H9 (cell line): ENCODE measurements around the gene STK38. TPM values are rescaled to one million over a fixed set of nuclear protein-coding genes. Genes with fewer than 3 reads are reported as not detected.

Experiments
- DNase-seq: peaks from one replicate; pipeline ENCODE4 v3.0.0-alpha.2; 2017
- H2AFZ ChIP-seq: one replicate; pipeline ENCODE4 v1.6.1; 2013; ENCODE audit warnings: mild to moderate bottlenecking, low read length, control low read depth, moderate library complexity
- H2AK5ac ChIP-seq: 2 replicates; pipeline ENCODE4 v1.6.1; 2013; ENCODE audit warnings: low read length, control low read depth, mixed read lengths; ENCODE audit not compliant: insufficient read length
- H2BK120ac ChIP-seq: one replicate; pipeline ENCODE4 v1.6.1; 2013; ENCODE audit warnings: low read depth, mild to moderate bottlenecking, low read length, control low read depth, inconsistent platforms; ENCODE audit not compliant: poor library complexity, severe bottlenecking
- H2BK12ac ChIP-seq: 2 replicates; pipeline ENCODE4 v1.6.1; 2013; ENCODE audit warnings: low read length, control low read depth, mixed read lengths, low read depth; ENCODE audit not compliant: insufficient read length
- H2BK15ac ChIP-seq: 2 replicates; pipeline ENCODE4 v1.6.1; 2013; ENCODE audit warnings: low read depth, low read length, control low read depth
- H2BK20ac ChIP-seq: one replicate; pipeline ENCODE4 v1.6.1; 2013; ENCODE audit warnings: low read depth, mild to moderate bottlenecking, low read length, control low read depth, inconsistent platforms; ENCODE audit not compliant: poor library complexity, severe bottlenecking
- H2BK5ac ChIP-seq: 2 replicates; pipeline ENCODE4 v1.6.1; 2013; ENCODE audit warnings: low read length, control low read depth, mixed read lengths; ENCODE audit not compliant: insufficient read length
- H3K14ac ChIP-seq: 2 replicates; pipeline ENCODE4 v1.6.1; 2013; ENCODE audit warnings: low read length, control low read depth; ENCODE audit not compliant: insufficient read depth
- H3K18ac ChIP-seq: 2 replicates; pipeline ENCODE4 v1.6.1; 2013; ENCODE audit warnings: low read depth, mild to moderate bottlenecking, mixed read lengths, low read length, control low read depth; ENCODE audit not compliant: insufficient read length
- H3K23ac ChIP-seq: 2 replicates; pipeline ENCODE4 v1.6.1; 2013; ENCODE audit warnings: low read length, control low read depth, mixed read lengths, low read depth; ENCODE audit not compliant: insufficient read length
- H3K23me2 ChIP-seq: 2 replicates; pipeline ENCODE4 v1.6.1; 2013; ENCODE audit warnings: low read depth, mild to moderate bottlenecking, mixed read lengths, low read length, control low read depth; ENCODE audit not compliant: insufficient read length, poor library complexity, severe bottlenecking
- H3K27ac ChIP-seq: 2 replicates; pipeline ENCODE4 v1.5.1; 2013; ENCODE audit warnings: low read length, control low read depth, mixed read lengths, low read depth; ENCODE audit not compliant: insufficient read length
- H3K27me3 ChIP-seq: 2 replicates; pipeline ENCODE4 v1.6.1; 2013; ENCODE audit warnings: low read length, control low read depth, inconsistent platforms; ENCODE audit not compliant: insufficient read depth
- H3K4ac ChIP-seq: 2 replicates; pipeline ENCODE4 v1.6.1; 2013; ENCODE audit warnings: low read depth, mild to moderate bottlenecking, control low read depth, inconsistent platforms, low read length, moderate library complexity
- H3K4me1 ChIP-seq: 2 replicates; pipeline ENCODE4 v1.6.1; 2013; ENCODE audit warnings: low read length, control low read depth, inconsistent platforms; ENCODE audit not compliant: insufficient read depth
- H3K4me2 ChIP-seq: 2 replicates; pipeline ENCODE4 v1.6.1; 2013; ENCODE audit warnings: low read length, control low read depth, mixed read lengths; ENCODE audit not compliant: insufficient read length, insufficient read depth
- H3K56ac ChIP-seq: 2 replicates; pipeline ENCODE4 v1.6.1; 2013; ENCODE audit warnings: low read depth, mild to moderate bottlenecking, mixed read lengths, low read length, control low read depth; ENCODE audit not compliant: insufficient read length
- H3K79me1 ChIP-seq: 2 replicates; pipeline ENCODE4 v1.6.1; 2013; ENCODE audit warnings: low read depth, mild to moderate bottlenecking, moderate library complexity, low read length, control low read depth, inconsistent platforms; ENCODE audit not compliant: insufficient read depth, poor library complexity, severe bottlenecking
- H3K79me2 ChIP-seq: 2 replicates; pipeline ENCODE4 v1.6.1; 2013; ENCODE audit warnings: low read length, control low read depth, inconsistent platforms; ENCODE audit not compliant: insufficient read depth
- H3K9ac ChIP-seq: 2 replicates; pipeline ENCODE4 v1.6.1; 2013; ENCODE audit warnings: low read length, control low read depth, mixed read lengths; ENCODE audit not compliant: insufficient read length; ENCODE audit errors: extremely low read depth
- H3K9me3 ChIP-seq: one replicate; pipeline ENCODE4 v1.6.1; 2013; ENCODE audit warnings: low read depth, low read length, inconsistent platforms; ENCODE audit not compliant: control insufficient read depth
- H3T11ph ChIP-seq: one replicate; pipeline ENCODE4 v1.6.1; 2013; ENCODE audit warnings: mild to moderate bottlenecking, low read length, control low read depth, inconsistent platforms
- H4K20me1 ChIP-seq: one replicate; pipeline ENCODE4 v1.6.1; 2013; ENCODE audit not compliant: control insufficient read depth, insufficient read length, insufficient read depth
- H4K5ac ChIP-seq: 2 replicates; pipeline ENCODE4 v1.6.1; 2013; ENCODE audit warnings: low read depth, mild to moderate bottlenecking, mixed read lengths, low read length, control low read depth; ENCODE audit not compliant: insufficient read length
- H4K8ac ChIP-seq: replicated peaks from 2 replicates; pipeline ENCODE4 v1.6.1; 2013; ENCODE audit warnings: low read length, control low read depth, mixed read lengths, low read depth; ENCODE audit not compliant: insufficient read length
- H4K91ac ChIP-seq: 2 replicates; pipeline ENCODE4 v1.6.1; 2013; ENCODE audit warnings: low read depth, mild to moderate bottlenecking, moderate library complexity, mixed read lengths, low read length, control low read depth; ENCODE audit not compliant: insufficient read length
- H3K27ac Mint-ChIP-seq, 3 experiments: 2 replicates in 2 of 3; 3 replicates in 1 of 3; pipeline ENCODE4 v1.8.0; 2020 to 2021; ENCODE audit warnings: mixed read lengths in 3 of 3, mild to moderate bottlenecking in 1 of 3, moderate library complexity in 1 of 3
- H3K27me3 Mint-ChIP-seq: 2 replicates; pipeline ENCODE4 v1.8.0; 2021; ENCODE audit warnings: low read depth, mild to moderate bottlenecking, moderate library complexity, mixed read lengths
- H3K36me3 Mint-ChIP-seq, 3 experiments: 2 replicates in 2 of 3; 3 replicates in 1 of 3; pipeline ENCODE4 v1.8.0; 2020 to 2021; ENCODE audit warnings: low read depth in 3 of 3, mixed read lengths in 3 of 3; ENCODE audit not compliant: insufficient read depth in 1 of 3
- H3K4me1 Mint-ChIP-seq, 2 experiments: 2 replicates each; pipeline ENCODE4 v1.8.0; 2020; ENCODE audit warnings: mixed read lengths in 2 of 2
- H3K4me3 Mint-ChIP-seq, 2 experiments: 2 replicates in 1 of 2; 3 replicates in 1 of 2; pipeline ENCODE4 v1.8.0; 2020 to 2021; ENCODE audit warnings: mild to moderate bottlenecking in 2 of 2, mixed read lengths in 2 of 2, moderate library complexity in 1 of 2
- H3K9me3 Mint-ChIP-seq, 2 experiments: 2 replicates in 1 of 2; 3 replicates in 1 of 2; pipeline ENCODE4 v1.8.0; 2020; ENCODE audit warnings: mild to moderate bottlenecking in 2 of 2, mixed read lengths in 2 of 2, moderate library complexity in 1 of 2
- WGBS: extraction: QIAGEN DNeasy Blood & Tissue Kit; methylation state at CpG from one replicate; pipeline ENCODE4 v1.1.7; 2013; ENCODE audit warnings: missing lambda C conversion rate, low lambda C conversion rate, mixed read lengths; ENCODE audit not compliant: insufficient read length; ENCODE audit errors: extremely low coverage; 5-methylcytosine and 5-hydroxymethylcytosine counted together
- total RNA-seq: library from RNA; stranded (reverse); gene quantifications from 2 replicates; pipeline ENCODE4 v1.2.1, GENCODE V29; 2021
- TF ChIP-seq, protein P1 (sequence below): fragments of 200-600 bp; sonication (generic); conservative IDR thresholded peaks from 3 replicates; pipeline ENCODE4 v1.8.0; 2021; ENCODE audit warnings: antibody characterized with exemption, mild to moderate bottlenecking

The STK38 gene
- total RNA-seq, 1 experiment from 2014 or later: 17.5 TPM

DNA sequence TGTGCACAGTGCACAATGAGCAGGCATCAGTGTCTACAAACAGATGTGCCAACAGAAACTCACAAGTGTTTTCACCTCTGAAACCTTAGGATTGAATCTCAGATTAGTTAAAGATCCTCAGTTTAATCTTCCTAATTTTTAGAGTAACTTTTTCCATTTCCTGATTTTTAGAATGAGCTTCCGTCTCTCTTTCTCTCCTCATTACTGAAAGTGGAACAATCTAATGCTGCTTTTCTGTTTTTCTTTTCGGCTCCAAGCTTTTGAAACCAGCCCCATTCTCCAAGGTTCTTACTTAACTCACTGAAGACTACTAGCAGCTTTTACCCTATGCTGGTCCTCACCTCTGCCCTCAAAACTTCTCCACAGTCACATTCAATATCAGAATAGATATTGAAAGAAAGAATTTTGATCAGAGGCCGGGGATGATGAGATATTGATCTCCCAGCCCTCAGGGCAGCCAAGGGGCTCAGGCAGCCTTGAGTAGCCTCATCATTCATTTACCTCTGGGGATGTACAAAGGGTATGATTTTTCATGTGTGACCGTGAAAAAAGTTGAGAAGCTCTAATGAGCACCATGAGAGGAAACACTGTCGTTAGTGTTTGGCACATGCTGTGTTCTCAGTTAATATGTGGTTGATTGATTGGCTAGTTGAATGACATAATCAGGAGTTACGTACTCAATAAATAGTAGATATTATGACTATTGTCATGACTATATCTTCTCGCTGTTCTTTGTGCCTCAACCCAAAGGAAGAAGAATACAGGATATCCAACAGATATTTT lies 11.9 kb upstream of the STK38 start:
- Histone ChIP-seq H3K27ac (no peak overlapping the region), H4K20me1 (no peaks in the 10 kb centered on the region), H3K23ac (no peak overlapping the region), H3K23me2 (no peaks in the 10 kb centered on the region), H3K79me2 (no peaks in the 10 kb centered on the region), H2BK15ac (no peak overlapping the region), H3K56ac (no peak overlapping the region), H2BK12ac (no peak overlapping the region), H3K9me3 (no peaks in the 10 kb centered on the region), H3K79me1 (no peaks in the 10 kb centered on the region), H3K18ac (no peak overlapping the region), H2AFZ (no peak overlapping the region), H2BK5ac (no peak overlapping the region), H3K4ac (no peak overlapping the region), H2AK5ac (no peak overlapping the region), H3K27me3 (no peaks in the 10 kb centered on the region), H4K91ac (no peak overlapping the region), H2BK20ac (no peak overlapping the region), H3K9ac (no peak overlapping the region), H3K14ac (no peak overlapping the region), H4K8ac (no peak overlapping the region), H2BK120ac (no peak overlapping the region), H3T11ph (no peak overlapping the region), H3K4me1 (no peaks in the 10 kb centered on the region), H4K5ac (no peak overlapping the region), H3K4me2 (no peak overlapping the region)
- peaks cover 4% of the 10 kb centered on the region; the same call in 1 of the 2 replicates for H3K27me3 Mint-ChIP-seq
- no peak for DNase-seq
- H3K36me3 Mint-ChIP-seq: no peaks in the 10 kb centered on the region
- no peak overlapping the region for H3K4me3 Mint-ChIP-seq
- TF ChIP-seq, protein P1, sequence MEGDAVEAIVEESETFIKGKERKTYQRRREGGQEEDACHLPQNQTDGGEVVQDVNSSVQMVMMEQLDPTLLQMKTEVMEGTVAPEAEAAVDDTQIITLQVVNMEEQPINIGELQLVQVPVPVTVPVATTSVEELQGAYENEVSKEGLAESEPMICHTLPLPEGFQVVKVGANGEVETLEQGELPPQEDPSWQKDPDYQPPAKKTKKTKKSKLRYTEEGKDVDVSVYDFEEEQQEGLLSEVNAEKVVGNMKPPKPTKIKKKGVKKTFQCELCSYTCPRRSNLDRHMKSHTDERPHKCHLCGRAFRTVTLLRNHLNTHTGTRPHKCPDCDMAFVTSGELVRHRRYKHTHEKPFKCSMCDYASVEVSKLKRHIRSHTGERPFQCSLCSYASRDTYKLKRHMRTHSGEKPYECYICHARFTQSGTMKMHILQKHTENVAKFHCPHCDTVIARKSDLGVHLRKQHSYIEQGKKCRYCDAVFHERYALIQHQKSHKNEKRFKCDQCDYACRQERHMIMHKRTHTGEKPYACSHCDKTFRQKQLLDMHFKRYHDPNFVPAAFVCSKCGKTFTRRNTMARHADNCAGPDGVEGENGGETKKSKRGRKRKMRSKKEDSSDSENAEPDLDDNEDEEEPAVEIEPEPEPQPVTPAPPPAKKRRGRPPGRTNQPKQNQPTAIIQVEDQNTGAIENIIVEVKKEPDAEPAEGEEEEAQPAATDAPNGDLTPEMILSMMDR: no peak
- H3K9me3 Mint-ChIP-seq: no peaks in the 10 kb centered on the region
- WGBS: no CpG with 5 or more reads among the region's 7 CpGs
- peaks cover 3 to 8% of the 10 kb centered on the region in 2 experiments; a peak in 3 of 4 replicates for H3K4me1 Mint-ChIP-seq
- no peak overlapping the region for H3K27ac Mint-ChIP-seq
